22Rv1 (cell line): ENCODE data around the gene PSMC3.

Experiments used
- H3K27ac ChIP-seq: fragments of 450-650 bp; 2 replicates; pipeline ENCODE4 v1.5.1; 2017
- CTCF ChIP-seq: fragments of 450-650 bp; IDR thresholded peaks from 2 replicates; pipeline ENCODE4 v1.5.1; 2017; ENCODE audit warnings: mild to moderate bottlenecking
- ZFX ChIP-seq: fragments of 450-650 bp; IDR thresholded peaks from 2 replicates; pipeline ENCODE4 v1.6.1; 2017; ENCODE audit warnings: antibody characterized with exemption, borderline replicate concordance

Gene PSMC3

GRCh38 chr11:47449541-47449940, 23.3 kb upstream of the PSMC3 start:
- H3K27ac ChIP-seq = no peak overlapping the region
- TF ChIP-seq ZFX (no peak), CTCF (no peak)

- H3K27ac ChIP-seq = no peak within 1 kb of the TSS
- TF ChIP-seq CTCF (no peak), ZFX (no peak)
These were observed 22.6 kb upstream of the PSMC3 start, which contains the start of gene RAPSN for GRCh38 chr11:47448566-47449427. RAPSN (minus strand) TSS chr11:47449136; CDS start chr11:47448964, 172 bp downstream.

- no peak overlapping the region for H3K27ac ChIP-seq
- TF ChIP-seq ZFX (no peak), CTCF (no peak)
These were observed 21.7 kb upstream of the PSMC3 start for GRCh38 chr11:47447906-47448305.

- H3K27ac ChIP-seq = no peak overlapping the region
- no peak for TF ChIP-seq ZFX
- TF ChIP-seq CTCF = no peak
These were observed 20.6 kb upstream of the PSMC3 start for GRCh38 chr11:47446833-47447232.

GRCh38 chr11:47445840-47446239, 19.6 kb upstream of the PSMC3 start:
- TF ChIP-seq ZFX = no peak
- no peak for TF ChIP-seq CTCF
- H3K27ac ChIP-seq = no peak overlapping the region

- TF ChIP-seq ZFX (no peak), CTCF (no peak)
- no peak overlapping the region for H3K27ac ChIP-seq
These were observed 17.6 kb upstream of the PSMC3 start for GRCh38 chr11:47443817-47444216.

GRCh38 chr11:47443028-47443700, 16.9 kb upstream of the PSMC3 start:
- H3K27ac ChIP-seq = no peak overlapping the region
- TF ChIP-seq CTCF (no peak), ZFX (no peak)
